ENCODE data around the gene PDE8A. TPM values are rescaled to one million over a fixed set of nuclear protein-coding genes. Genes with fewer than 3 reads are reported as not detected.

PDE8A gene
- total and polyA plus RNA-seq, 2 of the 13 experiments (the other 11 are each of a cell fraction or from before 2014, with no cell fraction given): 26.3 to 48.5 TPM

DNA sequence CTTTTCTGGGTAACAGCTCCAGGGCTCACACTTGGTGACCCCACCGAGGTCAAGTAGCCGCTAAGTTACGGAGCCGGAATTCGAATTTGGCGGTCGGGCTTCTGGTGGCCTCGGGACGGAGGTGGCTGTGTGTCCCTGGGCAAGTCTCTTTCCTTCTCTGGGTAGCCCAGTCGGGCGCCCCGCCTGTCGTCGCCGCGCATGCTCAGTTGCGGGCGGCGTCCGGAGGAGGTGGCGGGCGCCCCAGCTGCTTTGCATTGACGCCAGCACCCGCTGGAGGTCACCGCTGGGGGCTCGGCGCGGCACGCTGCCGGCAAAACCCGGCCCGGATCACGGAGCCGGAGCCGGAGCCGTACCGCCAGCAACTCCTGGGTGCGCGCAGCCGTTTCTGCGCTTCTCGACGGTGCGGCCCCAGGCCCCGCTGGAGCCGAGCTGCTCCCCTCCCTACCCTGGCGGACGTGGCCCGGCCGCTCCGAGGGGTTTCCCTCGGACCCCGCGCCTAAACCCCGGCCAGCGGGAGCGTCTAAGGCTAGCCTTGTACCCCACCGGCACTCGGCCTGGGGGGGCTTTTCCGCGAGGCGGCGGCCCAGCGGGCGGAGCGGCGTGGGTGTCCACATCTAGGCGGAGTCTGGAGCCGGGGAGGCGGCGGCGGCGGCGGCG, 474 bp upstream of the PDE8A start (continued):
- TF ChIP-seq, protein P1, sequence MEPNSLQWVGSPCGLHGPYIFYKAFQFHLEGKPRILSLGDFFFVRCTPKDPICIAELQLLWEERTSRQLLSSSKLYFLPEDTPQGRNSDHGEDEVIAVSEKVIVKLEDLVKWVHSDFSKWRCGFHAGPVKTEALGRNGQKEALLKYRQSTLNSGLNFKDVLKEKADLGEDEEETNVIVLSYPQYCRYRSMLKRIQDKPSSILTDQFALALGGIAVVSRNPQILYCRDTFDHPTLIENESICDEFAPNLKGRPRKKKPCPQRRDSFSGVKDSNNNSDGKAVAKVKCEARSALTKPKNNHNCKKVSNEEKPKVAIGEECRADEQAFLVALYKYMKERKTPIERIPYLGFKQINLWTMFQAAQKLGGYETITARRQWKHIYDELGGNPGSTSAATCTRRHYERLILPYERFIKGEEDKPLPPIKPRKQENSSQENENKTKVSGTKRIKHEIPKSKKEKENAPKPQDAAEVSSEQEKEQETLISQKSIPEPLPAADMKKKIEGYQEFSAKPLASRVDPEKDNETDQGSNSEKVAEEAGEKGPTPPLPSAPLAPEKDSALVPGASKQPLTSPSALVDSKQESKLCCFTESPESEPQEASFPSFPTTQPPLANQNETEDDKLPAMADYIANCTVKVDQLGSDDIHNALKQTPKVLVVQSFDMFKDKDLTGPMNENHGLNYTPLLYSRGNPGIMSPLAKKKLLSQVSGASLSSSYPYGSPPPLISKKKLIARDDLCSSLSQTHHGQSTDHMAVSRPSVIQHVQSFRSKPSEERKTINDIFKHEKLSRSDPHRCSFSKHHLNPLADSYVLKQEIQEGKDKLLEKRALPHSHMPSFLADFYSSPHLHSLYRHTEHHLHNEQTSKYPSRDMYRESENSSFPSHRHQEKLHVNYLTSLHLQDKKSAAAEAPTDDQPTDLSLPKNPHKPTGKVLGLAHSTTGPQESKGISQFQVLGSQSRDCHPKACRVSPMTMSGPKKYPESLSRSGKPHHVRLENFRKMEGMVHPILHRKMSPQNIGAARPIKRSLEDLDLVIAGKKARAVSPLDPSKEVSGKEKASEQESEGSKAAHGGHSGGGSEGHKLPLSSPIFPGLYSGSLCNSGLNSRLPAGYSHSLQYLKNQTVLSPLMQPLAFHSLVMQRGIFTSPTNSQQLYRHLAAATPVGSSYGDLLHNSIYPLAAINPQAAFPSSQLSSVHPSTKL (CRISPR knock-in tag; IDR thresholded peaks at IDR 0.05): peak; percentile 78
- TF ChIP-seq ZNF891 (CRISPR knock-in tag; IDR thresholded peaks at IDR 0.05) (0 out of 2 replicates have a peak, but pooled peaks have one; percentile 22), ZNF20 (CRISPR knock-in tag; IDR thresholded peaks at IDR 0.05) (no peak), ZNF567 (CRISPR knock-in tag; IDR thresholded peaks at IDR 0.05; ENCODE audit: borderline replicate concordance) (no peak), SMAD1 (CRISPR knock-in tag; IDR thresholded peaks at IDR 0.05; ENCODE audit: borderline replicate concordance, low read depth) (no peak), PRPF4 (IDR thresholded peaks at IDR 0.05; ENCODE audit: low read depth, low read length, poor library complexity, severe bottlenecking) (no peak), PCBP2 (optimal IDR thresholded peaks at IDR 0.05; ENCODE audit: low read depth, low read length, poor library complexity, severe bottlenecking) (no peak), SP140L (CRISPR knock-in tag; IDR thresholded peaks at IDR 0.05; ENCODE audit: borderline replicate concordance) (no peak), TBL1XR1 (IDR thresholded peaks at IDR 0.05; ENCODE audit: borderline replicate concordance, low read length, partially characterized antibody) (peak; percentile 47), ZNF496 (CRISPR knock-in tag; IDR thresholded peaks at IDR 0.05; ENCODE audit: insufficient replicate concordance) (no peak), SPEN (CRISPR knock-in tag; IDR thresholded peaks at IDR 0.05; ENCODE audit: low read depth) (peak; percentile 78), ZIK1 (CRISPR knock-in tag; IDR thresholded peaks at IDR 0.05; ENCODE audit: borderline replicate concordance, low read depth) (0 out of 2 replicates have a peak, but pooled peaks have one; percentile 54), ZNF101 (CRISPR knock-in tag; IDR thresholded peaks at IDR 0.05; ENCODE audit: borderline replicate concordance, low read depth) (no peak), GTF2F1 (IDR thresholded peaks at IDR 0.05; ENCODE audit: low read length) (no peak), ZNF563 (CRISPR knock-in tag; IDR thresholded peaks at IDR 0.05) (peak; percentile 79; the same call in 1 of the 2 replicates), ZNF44 (CRISPR knock-in tag; IDR thresholded peaks at IDR 0.05) (no peak), ZNF24 (IDR thresholded peaks at IDR 0.05) (0 out of 2 replicates have a peak, but pooled peaks have one; percentile 6), RBM39 (IDR thresholded peaks at IDR 0.05; ENCODE audit: low read depth, low read length, poor library complexity, severe bottlenecking) (peak; percentile 66), ZNF343 (CRISPR knock-in tag; IDR thresholded peaks at IDR 0.05) (no peak), ZNF569 (CRISPR knock-in tag; IDR thresholded peaks at IDR 0.05; ENCODE audit: borderline replicate concordance) (no peak), FOXP1 (IDR thresholded peaks at IDR 0.05) (no peak), FOXP1 (CRISPR knock-in tag; IDR thresholded peaks at IDR 0.05) (peak; percentile 54; the same call in 1 of the 2 replicates)
- TF ChIP-seq, protein P2, sequence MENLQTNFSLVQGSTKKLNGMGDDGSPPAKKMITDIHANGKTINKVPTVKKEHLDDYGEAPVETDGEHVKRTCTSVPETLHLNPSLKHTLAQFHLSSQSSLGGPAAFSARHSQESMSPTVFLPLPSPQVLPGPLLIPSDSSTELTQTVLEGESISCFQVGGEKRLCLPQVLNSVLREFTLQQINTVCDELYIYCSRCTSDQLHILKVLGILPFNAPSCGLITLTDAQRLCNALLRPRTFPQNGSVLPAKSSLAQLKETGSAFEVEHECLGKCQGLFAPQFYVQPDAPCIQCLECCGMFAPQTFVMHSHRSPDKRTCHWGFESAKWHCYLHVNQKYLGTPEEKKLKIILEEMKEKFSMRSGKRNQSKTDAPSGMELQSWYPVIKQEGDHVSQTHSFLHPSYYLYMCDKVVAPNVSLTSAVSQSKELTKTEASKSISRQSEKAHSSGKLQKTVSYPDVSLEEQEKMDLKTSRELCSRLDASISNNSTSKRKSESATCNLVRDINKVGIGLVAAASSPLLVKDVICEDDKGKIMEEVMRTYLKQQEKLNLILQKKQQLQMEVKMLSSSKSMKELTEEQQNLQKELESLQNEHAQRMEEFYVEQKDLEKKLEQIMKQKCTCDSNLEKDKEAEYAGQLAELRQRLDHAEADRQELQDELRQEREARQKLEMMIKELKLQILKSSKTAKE (CRISPR knock-in tag; IDR thresholded peaks at IDR 0.05; ENCODE audit: borderline replicate concordance): no peak
- TF ChIP-seq, protein P3, sequence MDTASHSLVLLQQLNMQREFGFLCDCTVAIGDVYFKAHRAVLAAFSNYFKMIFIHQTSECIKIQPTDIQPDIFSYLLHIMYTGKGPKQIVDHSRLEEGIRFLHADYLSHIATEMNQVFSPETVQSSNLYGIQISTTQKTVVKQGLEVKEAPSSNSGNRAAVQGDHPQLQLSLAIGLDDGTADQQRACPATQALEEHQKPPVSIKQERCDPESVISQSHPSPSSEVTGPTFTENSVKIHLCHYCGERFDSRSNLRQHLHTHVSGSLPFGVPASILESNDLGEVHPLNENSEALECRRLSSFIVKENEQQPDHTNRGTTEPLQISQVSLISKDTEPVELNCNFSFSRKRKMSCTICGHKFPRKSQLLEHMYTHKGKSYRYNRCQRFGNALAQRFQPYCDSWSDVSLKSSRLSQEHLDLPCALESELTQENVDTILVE (CRISPR knock-in tag; IDR thresholded peaks at IDR 0.05): peak; percentile 74
